HPDE6-E6E7 (cell line): ENCODE results near the gene CTRL.
A peak's percentile ranks its signal among the peaks of the same experiment; 100 is the strongest.
"Not testable (repeated sequence)": the region's sequence is repeated elsewhere in the genome, so short reads cannot be mapped to it uniquely, and the experiment has no call there.

ENCODE experiments used
- DNase-seq: peaks from one replicate; pipeline ENCODE4 v3.0.0; 2011; ENCODE audit warnings: missing footprints; ENCODE audit errors: extremely low spot score

CTRL gene

GRCh38 chr16:67924140-67924906, 7.3 kb downstream of the CTRL start:
- DNase-seq, result no peak

GRCh38 chr16:67923414-67924116, 8.1 kb downstream of the CTRL start:
- no peak for DNase-seq

GRCh38 chr16:67922740-67923139, 8.9 kb downstream of the CTRL start:
- DNase-seq, result no peak

GRCh38 chr16:67922221-67922620, 9.4 kb downstream of the CTRL start:
- DNase-seq, result no peak

GRCh38 chr16:67919622-67920221, 11.9 kb downstream of the CTRL start:
- no peak for DNase-seq

GRCh38 chr16:67917852-67918236, 13.8 kb downstream of the CTRL start:
- peak; percentile 97 for DNase-seq

- no peak for DNase-seq
Measured at GRCh38 chr16:67917140-67917851, 14.4 kb downstream of the CTRL start.

GRCh38 chr16:67915831-67916723, 15.6 kb downstream of the CTRL start:
- no peak for DNase-seq

GRCh38 chr16:67915496-67915769, 16.2 kb downstream of the CTRL start:
- not testable (repeated sequence) for DNase-seq

GRCh38 chr16:67914758-67915495, 16.7 kb downstream of the CTRL start:
- no peak for DNase-seq

- peak; percentile 58 for DNase-seq
Measured at GRCh38 chr16:67910158-67910557, 21.5 kb downstream of the CTRL start.

- no peak for DNase-seq
Measured at GRCh38 chr16:67909056-67909742, 22.5 kb downstream of the CTRL start.

- DNase-seq, result no peak
Measured at GRCh38 chr16:67907397-67908180, 24.1 kb downstream of the CTRL start.

- no peak for DNase-seq
Measured at GRCh38 chr16:67902831-67903230, 28.8 kb downstream of the CTRL start.

GRCh38 chr16:67901734-67902133, 29.9 kb downstream of the CTRL start:
- no peak for DNase-seq

GRCh38 chr16:67897231-67897630, 34.4 kb downstream of the CTRL start:
- DNase-seq, result no peak

GRCh38 chr16:67893743-67894399, 37.8 kb downstream of the CTRL start:
- no peak for DNase-seq

GRCh38 chr16:67892899-67893742, 38.5 kb downstream of the CTRL start, which contains the start of gene PSKH1:
Gene PSKH1, plus strand, starts transcription at chr16:67893254. Its CDS starts 15,496 bp downstream, at chr16:67908750.
- DNase-seq, result peak; percentile 100
